HCT116 (cell line): ENCODE measurements around the gene DOCK3. TPM values are rescaled to one million over a fixed set of nuclear protein-coding genes. Genes with fewer than 3 reads are reported as not detected.

Source experiments
- ATAC-seq: fragments of 200-7000 bp; cut with Tn5 transposase; 2 replicates; pipeline ENCODE4 v1.9.1; 2020; ENCODE audit warnings: mild to moderate bottlenecking, moderate library complexity
- BruUV-seq: library from RNA; stranded (reverse); fragments of 400-500 nt; replicated peaks from 2 replicates; lab custom pipeline; 2021; lab: Mats Ljungman, UMichigan
- CTCF ChIA-PET: fragments of 300-600 bp; sonication (Branson Sonifier 250); formaldehyde crosslinking; loops from one replicate; lab custom pipeline; 2021; ENCODE audit warnings: antibody characterized with exemption; lab: Charles Lee
- POLR2A ChIA-PET: fragments of 300-600, 350-600 bp; sonication (Branson Sonifier 250); formaldehyde crosslinking; loops from one replicate; lab custom pipeline; 2021; ENCODE audit warnings: antibody characterized with exemption; lab: Charles Lee
- RAD21 ChIA-PET, 2 experiments: fragments of 300-600 bp; sonication (Branson Sonifier 250); formaldehyde crosslinking; loops; one replicate each; lab custom pipeline; 2023; ENCODE audit warnings: low total read pairs in 2 of 2; ENCODE audit not compliant: uncharacterized antibody in 2 of 2, unreplicated experiment in 2 of 2, low non-redundant PET in 1 of 2; lab: Charles Lee
- DNase-seq: peaks from one replicate; pipeline ENCODE4 v3.0.0-alpha.2; 2010; ENCODE audit warnings: low read depth, low spot score
- H2AFZ ChIP-seq: fragments of 200-600 bp; shearing (Covaris generic), sonication (generic); 2 replicates; pipeline ENCODE4 v1.6.1; 2017; ENCODE audit warnings: low read depth, mixed run types, mixed read lengths, antibody characterized with exemption, low read length; ENCODE audit not compliant: poor library complexity, severe bottlenecking
- H3K27ac ChIP-seq: 2 replicates; pipeline ENCODE4 v1.5.1; 2012; ENCODE audit warnings: low read depth, low read length
- H3K27me3 ChIP-seq: fragments of 200-600 bp; sonication (generic); 2 replicates; pipeline ENCODE4 v1.6.1; 2016; ENCODE audit warnings: mixed run types, low read length, mixed read lengths; ENCODE audit not compliant: insufficient read depth
- H3K36me3 ChIP-seq, 2 experiments: fragments of 200-500 bp in 1 of 2; fragments of 200-600 bp in 1 of 2; sonication (Bioruptor generic) in 1 of 2; sonication (generic) in 1 of 2; 2 replicates each; pipeline versions ENCODE4 v1.5.1 to v1.6.1; 2014 to 2016; ENCODE audit warnings: low read length in 2 of 2, inconsistent platforms in 1 of 2, mixed read lengths in 1 of 2, mixed run types in 1 of 2; ENCODE audit not compliant: insufficient read depth in 2 of 2, control insufficient read depth in 1 of 2
- H3K4me1 ChIP-seq, 2 experiments: fragments of 200-600 bp in 1 of 2; sonication (generic) in 1 of 2; 2 replicates each; pipeline versions ENCODE4 v1.5.1 to v1.6.1; 2012 to 2017; ENCODE audit warnings: low read length in 2 of 2, inconsistent platforms in 1 of 2, mild to moderate bottlenecking in 1 of 2, mixed read lengths in 1 of 2, mixed run types in 1 of 2, moderate library complexity in 1 of 2; ENCODE audit not compliant: insufficient read depth in 2 of 2, control insufficient read depth in 1 of 2
- H3K4me2 ChIP-seq: fragments of 200-600 bp; sonication (generic); 2 replicates; pipeline ENCODE4 v1.6.1; 2017; ENCODE audit warnings: mixed run types, low read length, mixed read lengths
- H3K4me3 ChIP-seq, 2 experiments: fragments of 200-600 bp in 1 of 2; sonication (generic) in 1 of 2; replicated peaks in 1 of 2; 2 replicates each; pipeline ENCODE4 v1.5.1; 2011 to 2016; ENCODE audit warnings: low read length in 2 of 2, control low read depth in 1 of 2, low read depth in 1 of 2, mild to moderate bottlenecking in 1 of 2, mixed read lengths in 1 of 2, mixed run types in 1 of 2
- H3K79me2 ChIP-seq: fragments of 200-600 bp; sonication (generic); 2 replicates; pipeline ENCODE4 v1.6.1; 2017; ENCODE audit warnings: mild to moderate bottlenecking, mixed run types, low read length, moderate library complexity, mixed read lengths; ENCODE audit not compliant: insufficient read depth
- H3K9ac ChIP-seq: fragments of 200-600 bp; sonication (generic); 2 replicates; pipeline ENCODE4 v1.6.1; 2016; ENCODE audit warnings: low read length, mixed read lengths
- H3K9me2 ChIP-seq: fragments of 200-600 bp; sonication (generic), shearing (Covaris generic); 2 replicates; pipeline ENCODE4 v1.6.1; 2017; ENCODE audit warnings: mixed run types, mild to moderate bottlenecking, moderate library complexity; ENCODE audit not compliant: insufficient read depth
- H3K9me3 ChIP-seq, 2 experiments: fragments of 200-500 bp in 1 of 2; fragments of 200-600 bp in 1 of 2; sonication (Bioruptor generic) in 1 of 2; sonication (generic) in 1 of 2; 2 replicates each; pipeline ENCODE4 v1.6.1; 2014 to 2017; ENCODE audit warnings: low read length in 2 of 2, mixed read lengths in 2 of 2, inconsistent platforms in 1 of 2, low read depth in 1 of 2, mild to moderate bottlenecking in 1 of 2, mixed run types in 1 of 2, moderate library complexity in 1 of 2; ENCODE audit not compliant: control insufficient read depth in 1 of 2, insufficient read depth in 1 of 2
- H4K20me1 ChIP-seq: fragments of 200-600 bp; sonication (generic), shearing (Covaris generic); 2 replicates; pipeline ENCODE4 v1.6.1; 2017; ENCODE audit warnings: mixed run types, mild to moderate bottlenecking, moderate library complexity; ENCODE audit not compliant: insufficient read depth
- CBX3 ChIP-seq: IDR thresholded peaks from 2 replicates; pipeline ENCODE4 v1.6.1; 2012; ENCODE audit warnings: low read depth
- CEBPB ChIP-seq: IDR thresholded peaks from 2 replicates; pipeline ENCODE4 v1.6.1; 2012; ENCODE audit warnings: low read depth
- EGR1 ChIP-seq: IDR thresholded peaks from 2 replicates; pipeline ENCODE4 v1.6.1; 2012; ENCODE audit warnings: low read depth
- ELF1 ChIP-seq: IDR thresholded peaks from 2 replicates; pipeline ENCODE4 v1.6.1; 2012; ENCODE audit warnings: low read depth, borderline replicate concordance
- EZH2 ChIP-seq: fragments of 200-600 bp; sonication (generic); IDR thresholded peaks from 2 replicates; pipeline ENCODE4 v1.6.1; 2017; ENCODE audit warnings: antibody characterized with exemption, mixed run types
- EZH2phosphoT487 ChIP-seq: fragments of 200-600 bp; IDR thresholded peaks from 2 replicates; pipeline ENCODE4 v1.6.1; 2018; ENCODE audit warnings: antibody characterized with exemption, borderline replicate concordance
- FOSL1 ChIP-seq: IDR thresholded peaks from 2 replicates; pipeline ENCODE4 v1.6.1; 2012; ENCODE audit warnings: low read depth
- JUND ChIP-seq: IDR thresholded peaks from 2 replicates; pipeline ENCODE4 v1.6.1; 2012
- POLR2AphosphoS5 ChIP-seq: IDR thresholded peaks from 2 replicates; pipeline ENCODE4 v1.6.1; 2011; ENCODE audit warnings: mild to moderate bottlenecking, low read depth, low read length, moderate library complexity
- RAD21 ChIP-seq: IDR thresholded peaks from 2 replicates; pipeline ENCODE4 v1.6.1; 2012; ENCODE audit warnings: low read depth, mild to moderate bottlenecking
- SIN3A ChIP-seq: IDR thresholded peaks from 2 replicates; pipeline ENCODE4 v1.6.1; 2012; ENCODE audit warnings: low read depth
- SP1 ChIP-seq: IDR thresholded peaks from 2 replicates; pipeline ENCODE4 v1.6.1; 2012; ENCODE audit warnings: low read depth
- SRF ChIP-seq: IDR thresholded peaks from 2 replicates; pipeline ENCODE4 v1.6.1; 2012; ENCODE audit warnings: low read depth
- TCF7L2 ChIP-seq: IDR thresholded peaks from 2 replicates; pipeline ENCODE4 v1.7.0; 2011; ENCODE audit warnings: borderline replicate concordance, inconsistent platforms; ENCODE audit not compliant: insufficient read depth, insufficient read length; ENCODE audit errors: extremely low read depth
- ZFX ChIP-seq: fragments of 450-650 bp; IDR thresholded peaks from 2 replicates; pipeline ENCODE4 v1.6.1; 2017
- ZNF274 ChIP-seq: fragments of 200-500 bp; sonication (Bioruptor generic); IDR thresholded peaks from 2 replicates; pipeline ENCODE4 v1.6.1; 2014; ENCODE audit warnings: mild to moderate bottlenecking, low read depth, low read length, inconsistent platforms
- intact Hi-C: fragments of 100-400 bp; cut with micrococcal nuclease; formaldehyde crosslinking; loops from 2 replicates; pipeline ENCODE4 v1.10.0; 2022
- total RNA-seq: library from RNA; stranded (reverse); gene quantifications from one replicate; pipeline ENCODE4 v1.2.1, GENCODE V29; 2021; ENCODE audit not compliant: unreplicated experiment
- TF ChIP-seq, protein P1 (sequence below): IDR thresholded peaks from 2 replicates; pipeline ENCODE4 v1.6.1; 2012
- TF ChIP-seq, protein P2 (sequence below), 3 experiments: fragments of 200-600 bp in 1 of 3; sonication (generic) in 1 of 3; IDR thresholded peaks in 2 of 3; conservative IDR thresholded peaks in 1 of 3; 2 replicates each; pipeline ENCODE4 v1.5.1; 2012 to 2017; ENCODE audit warnings: low read depth in 2 of 3, low read length in 2 of 3, antibody characterized with exemption in 1 of 3, borderline replicate concordance in 1 of 3, control low read depth in 1 of 3, mild to moderate bottlenecking in 1 of 3, mixed read lengths in 1 of 3, mixed run types in 1 of 3, moderate library complexity in 1 of 3; ENCODE audit not compliant: insufficient read depth in 1 of 3
- TF ChIP-seq, protein P3 (sequence below): IDR thresholded peaks from 2 replicates; pipeline ENCODE4 v1.6.1; 2011; ENCODE audit warnings: mild to moderate bottlenecking, low read length, moderate library complexity; ENCODE audit not compliant: insufficient replicate concordance; ENCODE audit errors: extremely low read depth

DOCK3 gene
- total RNA-seq, 1 experiment from 2014 or later = 4.2 TPM

DNA sequence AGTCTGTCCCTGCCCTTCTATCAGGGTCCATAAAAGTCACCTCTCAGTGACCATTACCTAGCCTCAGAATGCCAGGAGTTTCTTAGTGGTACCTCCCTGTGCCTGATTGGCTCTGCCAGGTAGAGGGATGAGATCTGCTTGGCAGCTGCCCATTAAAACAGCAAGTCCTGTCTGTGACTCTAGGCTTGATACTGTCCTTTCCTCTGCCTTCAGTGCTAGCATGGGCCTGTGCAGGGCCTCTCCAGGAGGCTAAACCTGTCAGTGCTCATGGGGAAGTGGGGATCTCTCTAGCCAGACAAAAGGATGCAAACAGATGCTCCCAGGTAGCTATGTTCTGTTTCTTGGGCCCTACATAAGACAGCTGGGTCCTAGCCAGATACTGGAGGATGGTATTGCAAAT is 700.4 kb downstream of the DOCK3 start:
- DNase-seq (no peak), ATAC-seq (no peak)
- Histone ChIP-seq H3K9me2 (no peaks in the 10 kb centered on the region), H4K20me1 (no peaks in the 10 kb centered on the region)
- RAD21 ChIA-PET = no interaction called here
- BruUV-seq = no TSS peak
- TF ChIP-seq ELF1 (no peak), ZFX (no peak), SP1 (no peak), TCF7L2 (no peak), SIN3A (no peak), FOSL1 (no peak), JUND (no peak), ZNF274 (no peak), CBX3 (no peak), EZH2 (no peak), EGR1 (no peak), CEBPB (no peak), RAD21 (no peak), POLR2AphosphoS5 (no peak), EZH2phosphoT487 (no peak), SRF (no peak)
- TF ChIP-seq, protein P1, sequence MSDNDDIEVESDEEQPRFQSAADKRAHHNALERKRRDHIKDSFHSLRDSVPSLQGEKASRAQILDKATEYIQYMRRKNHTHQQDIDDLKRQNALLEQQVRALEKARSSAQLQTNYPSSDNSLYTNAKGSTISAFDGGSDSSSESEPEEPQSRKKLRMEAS = no peak
- TF ChIP-seq, protein P2, sequence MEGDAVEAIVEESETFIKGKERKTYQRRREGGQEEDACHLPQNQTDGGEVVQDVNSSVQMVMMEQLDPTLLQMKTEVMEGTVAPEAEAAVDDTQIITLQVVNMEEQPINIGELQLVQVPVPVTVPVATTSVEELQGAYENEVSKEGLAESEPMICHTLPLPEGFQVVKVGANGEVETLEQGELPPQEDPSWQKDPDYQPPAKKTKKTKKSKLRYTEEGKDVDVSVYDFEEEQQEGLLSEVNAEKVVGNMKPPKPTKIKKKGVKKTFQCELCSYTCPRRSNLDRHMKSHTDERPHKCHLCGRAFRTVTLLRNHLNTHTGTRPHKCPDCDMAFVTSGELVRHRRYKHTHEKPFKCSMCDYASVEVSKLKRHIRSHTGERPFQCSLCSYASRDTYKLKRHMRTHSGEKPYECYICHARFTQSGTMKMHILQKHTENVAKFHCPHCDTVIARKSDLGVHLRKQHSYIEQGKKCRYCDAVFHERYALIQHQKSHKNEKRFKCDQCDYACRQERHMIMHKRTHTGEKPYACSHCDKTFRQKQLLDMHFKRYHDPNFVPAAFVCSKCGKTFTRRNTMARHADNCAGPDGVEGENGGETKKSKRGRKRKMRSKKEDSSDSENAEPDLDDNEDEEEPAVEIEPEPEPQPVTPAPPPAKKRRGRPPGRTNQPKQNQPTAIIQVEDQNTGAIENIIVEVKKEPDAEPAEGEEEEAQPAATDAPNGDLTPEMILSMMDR (IDR thresholded peaks at IDR 0.05 in 2 of 3, conservative IDR thresholded peaks at IDR 0.05 in 1 of 3; ENCODE audit: borderline replicate concordance in 1 of 3, insufficient read depth in 1 of 3, low read depth in 2 of 3, low read length in 2 of 3) = no peak
- TF ChIP-seq, protein P3, sequence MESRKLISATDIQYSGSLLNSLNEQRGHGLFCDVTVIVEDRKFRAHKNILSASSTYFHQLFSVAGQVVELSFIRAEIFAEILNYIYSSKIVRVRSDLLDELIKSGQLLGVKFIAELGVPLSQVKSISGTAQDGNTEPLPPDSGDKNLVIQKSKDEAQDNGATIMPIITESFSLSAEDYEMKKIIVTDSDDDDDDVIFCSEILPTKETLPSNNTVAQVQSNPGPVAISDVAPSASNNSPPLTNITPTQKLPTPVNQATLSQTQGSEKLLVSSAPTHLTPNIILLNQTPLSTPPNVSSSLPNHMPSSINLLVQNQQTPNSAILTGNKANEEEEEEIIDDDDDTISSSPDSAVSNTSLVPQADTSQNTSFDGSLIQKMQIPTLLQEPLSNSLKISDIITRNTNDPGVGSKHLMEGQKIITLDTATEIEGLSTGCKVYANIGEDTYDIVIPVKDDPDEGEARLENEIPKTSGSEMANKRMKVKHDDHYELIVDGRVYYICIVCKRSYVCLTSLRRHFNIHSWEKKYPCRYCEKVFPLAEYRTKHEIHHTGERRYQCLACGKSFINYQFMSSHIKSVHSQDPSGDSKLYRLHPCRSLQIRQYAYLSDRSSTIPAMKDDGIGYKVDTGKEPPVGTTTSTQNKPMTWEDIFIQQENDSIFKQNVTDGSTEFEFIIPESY = no peak
- TF ChIP-seq, all 23 proteins: peak for 0
- ChIA-PET POLR2A (no interaction called here), CTCF (no interaction called here)
- no peak overlapping the region for H3K9ac ChIP-seq
- no peak overlapping the region for H3K4me3 ChIP-seq
- no peaks in the 10 kb centered on the region for H3K4me1 ChIP-seq
- H3K4me2 ChIP-seq = no peak overlapping the region
- no peaks in the 10 kb centered on the region for H3K36me3 ChIP-seq
- H3K79me2 ChIP-seq = no peaks in the 10 kb centered on the region
- intact Hi-C loops = no loop called here
- no peaks in the 10 kb centered on the region for H3K27me3 ChIP-seq
- H2AFZ ChIP-seq = no peak overlapping the region
- no peaks in the 10 kb centered on the region for H3K9me3 ChIP-seq
- no peak overlapping the region for H3K27ac ChIP-seq
